Activated T-cell treated with anti-CD3 and anti-CD28 coated beads, Interleukin-2, amount 50 U/mL, for 4 hours (primary cell): Measurements from ENCODE around the gene ATG7. TPM values are rescaled to one million over a fixed set of nuclear protein-coding genes. Genes with fewer than 3 reads are reported as not detected.
"Not testable (repeated sequence)": the region's sequence is repeated elsewhere in the genome, so short reads cannot be mapped to it uniquely, and the experiment has no call there.

Experiments used
- ATAC-seq, 2 donors: fragments of 200-7000 bp; cut with Tn5 transposase; one replicate each; pipeline ENCODE4 v1.10.0; 2021
- DNase-seq: peaks from one replicate; pipeline ENCODE4 v3.0.0-alpha.2; 2020
- H3K27me3 Mint-ChIP-seq: one replicate; pipeline ENCODE4 v1.8.0; 2021; ENCODE audit warnings: low read depth, mixed read lengths
- H3K36me3 Mint-ChIP-seq: one replicate; pipeline ENCODE4 v1.8.0; 2022; ENCODE audit warnings: mixed read lengths; ENCODE audit not compliant: insufficient read depth
- H3K4me1 Mint-ChIP-seq: one replicate; pipeline ENCODE4 v1.8.0; 2021; ENCODE audit warnings: low read depth, mixed read lengths
- H3K4me3 Mint-ChIP-seq: one replicate; pipeline ENCODE4 v1.8.0; 2021; ENCODE audit warnings: mild to moderate bottlenecking, moderate library complexity, mixed read lengths
- H3K9me3 Mint-ChIP-seq: one replicate; pipeline ENCODE4 v1.8.0; 2021; ENCODE audit warnings: mixed read lengths
- total RNA-seq, 3 donors: library from RNA; stranded (reverse); gene quantifications; one replicate each; pipeline ENCODE4 v1.2.1, GENCODE V29; 2021

The ATG7 gene
- total RNA-seq, 3 donors from 2014 or later: 32.6 to 36.6 (median 35.6) TPM

GRCh38 chr3:11436775-11437174, 164.6 kb downstream of the ATG7 start:
- Mint-ChIP-seq H3K4me3 (no peak overlapping the region), H3K27me3 (no peaks in the 10 kb centered on the region), H3K4me1 (no peaks in the 10 kb centered on the region), H3K9me3 (no peaks in the 10 kb centered on the region), H3K36me3 (peaks cover 10% of the 10 kb centered on the region)
- ATAC-seq (no peak), DNase-seq (no peak)

GRCh38 chr3:11437506-11437905, 165.3 kb downstream of the ATG7 start:
- no peaks in the 10 kb centered on the region for H3K27me3 Mint-ChIP-seq
- no peaks in the 10 kb centered on the region for H3K9me3 Mint-ChIP-seq
- ATAC-seq: no peak
- no peak for DNase-seq
- no peak overlapping the region for H3K4me3 Mint-ChIP-seq
- H3K36me3 Mint-ChIP-seq: peaks cover 13% of the 10 kb centered on the region
- no peaks in the 10 kb centered on the region for H3K4me1 Mint-ChIP-seq

GRCh38 chr3:11438646-11439045, 166.4 kb downstream of the ATG7 start:
- Mint-ChIP-seq H3K36me3 (peaks cover 17% of the 10 kb centered on the region), H3K4me3 (no peak overlapping the region), H3K4me1 (no peaks in the 10 kb centered on the region), H3K27me3 (no peaks in the 10 kb centered on the region), H3K9me3 (no peaks in the 10 kb centered on the region)
- DNase-seq (no peak), ATAC-seq (no peak)

- H3K27me3 Mint-ChIP-seq, ATAC-seq, H3K9me3 Mint-ChIP-seq, DNase-seq, H3K4me3 Mint-ChIP-seq, H3K4me1 Mint-ChIP-seq: not testable (repeated sequence)
- H3K36me3 Mint-ChIP-seq: peaks cover 28% of the 10 kb centered on the region
Measured at GRCh38 chr3:11441346-11441745, 169.1 kb downstream of the ATG7 start.

GRCh38 chr3:11444404-11444803, 172.2 kb downstream of the ATG7 start:
- no peaks in the 10 kb centered on the region for H3K9me3 Mint-ChIP-seq
- no peak overlapping the region for H3K4me3 Mint-ChIP-seq
- no peak for ATAC-seq
- no peaks in the 10 kb centered on the region for H3K4me1 Mint-ChIP-seq
- DNase-seq: no peak
- no peaks in the 10 kb centered on the region for H3K27me3 Mint-ChIP-seq
- peaks cover 39% of the 10 kb centered on the region for H3K36me3 Mint-ChIP-seq

- H3K27me3 Mint-ChIP-seq, DNase-seq, H3K4me3 Mint-ChIP-seq, H3K4me1 Mint-ChIP-seq, H3K9me3 Mint-ChIP-seq, ATAC-seq: not testable (repeated sequence)
- peaks cover 37% of the 10 kb centered on the region for H3K36me3 Mint-ChIP-seq
Measured at GRCh38 chr3:11445193-11445592, 173.0 kb downstream of the ATG7 start.

- DNase-seq (no peak), ATAC-seq (no peak)
- Mint-ChIP-seq H3K27me3 (no peaks in the 10 kb centered on the region), H3K4me3 (no peak overlapping the region), H3K9me3 (no peaks in the 10 kb centered on the region), H3K36me3 (peaks cover 37% of the 10 kb centered on the region), H3K4me1 (no peaks in the 10 kb centered on the region)
Measured at GRCh38 chr3:11445883-11446282, 173.7 kb downstream of the ATG7 start.

GRCh38 chr3:11447584-11448200, 175.5 kb downstream of the ATG7 start:
- H3K36me3 Mint-ChIP-seq: peaks cover 35% of the 10 kb centered on the region
- no peak for ATAC-seq
- no peaks in the 10 kb centered on the region for H3K9me3 Mint-ChIP-seq
- H3K4me3 Mint-ChIP-seq: no peak overlapping the region
- no peaks in the 10 kb centered on the region for H3K27me3 Mint-ChIP-seq
- no peak for DNase-seq
- H3K4me1 Mint-ChIP-seq: no peaks in the 10 kb centered on the region

- no peak for ATAC-seq
- no peak for DNase-seq
Measured at GRCh38 chr3:11450015-11450414, 177.8 kb downstream of the ATG7 start.

GRCh38 chr3:11452312-11452711, 180.1 kb downstream of the ATG7 start:
- no peak overlapping the region for H3K4me3 Mint-ChIP-seq

More at GRCh38 chr3:11450015-11450414, 177.8 kb downstream of the ATG7 start:
- Mint-ChIP-seq H3K27me3 (no peaks in the 10 kb centered on the region), H3K9me3 (no peaks in the 10 kb centered on the region), H3K4me3 (no peak overlapping the region), H3K4me1 (no peaks in the 10 kb centered on the region), H3K36me3 (peaks cover 25% of the 10 kb centered on the region)

GRCh38 chr3:11452885-11453847, 181.0 kb downstream of the ATG7 start:
- DNase-seq (no peak), ATAC-seq (no peak)
- Mint-ChIP-seq H3K4me1 (no peaks in the 10 kb centered on the region), H3K4me3 (no peak overlapping the region), H3K27me3 (no peaks in the 10 kb centered on the region), H3K36me3 (peaks cover 15% of the 10 kb centered on the region), H3K9me3 (no peaks in the 10 kb centered on the region)

More at GRCh38 chr3:11452312-11452711, 180.1 kb downstream of the ATG7 start:
- no peak for DNase-seq
- Mint-ChIP-seq H3K4me1 (no peaks in the 10 kb centered on the region), H3K9me3 (no peaks in the 10 kb centered on the region), H3K27me3 (no peaks in the 10 kb centered on the region), H3K36me3 (peaks cover 19% of the 10 kb centered on the region)
- no peak for ATAC-seq

- H3K27me3 Mint-ChIP-seq: no peaks in the 10 kb centered on the region
- no peaks in the 10 kb centered on the region for H3K9me3 Mint-ChIP-seq
- no peaks in the 10 kb centered on the region for H3K4me1 Mint-ChIP-seq
- DNase-seq: no peak
- peaks cover 11% of the 10 kb centered on the region for H3K36me3 Mint-ChIP-seq
- ATAC-seq: no peak
- H3K4me3 Mint-ChIP-seq: no peak overlapping the region
Measured at GRCh38 chr3:11455956-11456355, 183.8 kb downstream of the ATG7 start.

- H3K4me3 Mint-ChIP-seq: no peak overlapping the region
- no peak for DNase-seq
- H3K27me3 Mint-ChIP-seq: no peaks in the 10 kb centered on the region
- no peaks in the 10 kb centered on the region for H3K4me1 Mint-ChIP-seq
- ATAC-seq: no peak
- peaks cover 12% of the 10 kb centered on the region for H3K36me3 Mint-ChIP-seq
- H3K9me3 Mint-ChIP-seq: no peaks in the 10 kb centered on the region
Measured at GRCh38 chr3:11457135-11457534, 184.9 kb downstream of the ATG7 start.

- ATAC-seq (no peak), DNase-seq (no peak)
- Mint-ChIP-seq H3K36me3 (peaks cover 11% of the 10 kb centered on the region), H3K9me3 (no peaks in the 10 kb centered on the region), H3K4me1 (no peaks in the 10 kb centered on the region), H3K27me3 (no peaks in the 10 kb centered on the region), H3K4me3 (no peak overlapping the region)
Measured at GRCh38 chr3:11459186-11459824, 187.1 kb downstream of the ATG7 start.
